Hepatocyte (in vitro differentiated cells): ENCODE data around the gene CLCN7. TPM values are rescaled to one million over a fixed set of nuclear protein-coding genes. Genes with fewer than 3 reads are reported as not detected.

Experiments used
- DNase-seq: peaks from one replicate; pipeline ENCODE4 v3.0.0-alpha.2; 2016; ENCODE audit warnings: low spot score
- H2AFZ ChIP-seq: fragments of 200-600 bp; sonication (generic); 2 replicates; pipeline ENCODE4 v1.6.0; 2016; ENCODE audit warnings: antibody characterized with exemption, mild to moderate bottlenecking
- H3K27ac ChIP-seq: fragments of 200-600 bp; sonication (generic); 2 replicates; pipeline ENCODE4 v1.5.1; 2016; ENCODE audit warnings: mild to moderate bottlenecking
- H3K27me3 ChIP-seq: fragments of 200-600 bp; sonication (generic); 2 replicates; pipeline ENCODE4 v1.6.1; 2016
- H3K36me3 ChIP-seq: fragments of 200-600 bp; sonication (generic); replicated peaks from 2 replicates; pipeline ENCODE4 v1.5.1; 2016; ENCODE audit warnings: low read depth; ENCODE audit not compliant: insufficient read depth
- H3K4me1 ChIP-seq: fragments of 200-600 bp; sonication (generic); 2 replicates; pipeline ENCODE4 v1.5.1; 2016; ENCODE audit warnings: mild to moderate bottlenecking, moderate library complexity; ENCODE audit not compliant: insufficient read depth
- H3K4me2 ChIP-seq: fragments of 200-600 bp; sonication (generic); 2 replicates; pipeline ENCODE4 v1.6.0; 2016
- H3K4me3 ChIP-seq: fragments of 200-600 bp; sonication (generic); 2 replicates; pipeline ENCODE4 v1.5.1; 2016; ENCODE audit warnings: mild to moderate bottlenecking
- H3K79me2 ChIP-seq: fragments of 200-600 bp; sonication (generic); 2 replicates; pipeline ENCODE4 v1.6.0; 2017; ENCODE audit warnings: mild to moderate bottlenecking
- H3K9me2 ChIP-seq: fragments of 200-600 bp; sonication (generic); replicated peaks from 2 replicates; pipeline ENCODE4 v1.6.0; 2017; ENCODE audit warnings: mild to moderate bottlenecking; ENCODE audit not compliant: insufficient read depth
- H3K9me3 ChIP-seq: fragments of 200-600 bp; sonication (generic); 2 replicates; pipeline ENCODE4 v1.5.1; 2016; ENCODE audit warnings: low read depth, mild to moderate bottlenecking
- H4K20me1 ChIP-seq: fragments of 200-600 bp; sonication (generic); 2 replicates; pipeline ENCODE4 v1.6.0; 2016; ENCODE audit warnings: mild to moderate bottlenecking; ENCODE audit not compliant: insufficient read depth, poor library complexity, severe bottlenecking
- EZH2 ChIP-seq: fragments of 200-600 bp; sonication (generic); IDR thresholded peaks from 2 replicates; pipeline ENCODE4 v1.6.1; 2016; ENCODE audit warnings: antibody characterized with exemption, mild to moderate bottlenecking, borderline replicate concordance
- EZH2phosphoT487 ChIP-seq: fragments of 200-600 bp; sonication (generic); IDR thresholded peaks from one replicate; pipeline ENCODE4 v1.6.1; 2018; ENCODE audit warnings: antibody characterized with exemption, mild to moderate bottlenecking, low read depth, moderate library complexity; ENCODE audit not compliant: unreplicated experiment, severe bottlenecking
- WGBS: methylation state at CpG from one replicate; pipeline ENCODE4 v1.1.6; 2016; ENCODE audit warnings: low lambda C conversion rate; ENCODE audit errors: missing lambda C conversion rate; 5-methylcytosine and 5-hydroxymethylcytosine counted together
- polyA plus RNA-seq: library from polyadenylated mRNA; unstranded; fragments of >200 nt; fragmentation: Nextera tagmentation; extraction: Ambion mirVana; gene quantifications from 2 replicates; pipeline ENCODE4 v1.2.1, GENCODE V29; 2016
- total RNA-seq: library from RNA; depleted of rRNA; stranded (reverse); fragments of >200 nt; gene quantifications from 2 replicates; pipeline ENCODE4 v1.2.3, GENCODE V29; 2014
- TF ChIP-seq, protein P1 (sequence below): fragments of 200-600 bp; sonication (generic); IDR thresholded peaks from 2 replicates; pipeline ENCODE4 v1.5.1; 2016; ENCODE audit warnings: antibody characterized with exemption, mild to moderate bottlenecking; ENCODE audit not compliant: poor library complexity

CLCN7 gene
- total and polyA plus RNA-seq, 2 experiments from 2014 or later = 56.3 to 107 TPM

DNA sequence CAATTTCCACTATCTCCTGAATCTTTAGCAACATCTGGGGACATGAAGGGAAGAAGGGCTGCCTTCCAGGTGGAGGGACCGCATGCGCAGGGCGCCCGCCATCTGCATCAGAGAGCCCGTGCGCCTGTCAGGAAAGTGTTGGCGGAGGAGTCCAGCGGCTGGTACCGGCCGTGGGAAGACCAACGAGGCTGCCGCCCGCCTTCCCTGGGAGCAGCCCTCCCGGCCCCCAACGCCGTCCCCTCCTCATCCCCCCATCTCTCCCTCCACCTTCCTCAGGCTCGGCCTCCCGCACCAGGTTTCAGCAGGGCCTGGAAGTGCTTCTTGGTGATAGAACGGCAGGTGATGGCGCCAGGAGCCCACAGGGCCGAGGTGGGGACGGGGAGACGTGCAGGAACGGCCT is 8.8 kb downstream of the CLCN7 start:
- peaks cover 56% of the 10 kb centered on the region for H3K79me2 ChIP-seq
- H3K9me2 ChIP-seq = no peaks in the 10 kb centered on the region
- H2AFZ ChIP-seq = no peak overlapping the region
- H3K27me3 ChIP-seq = no peaks in the 10 kb centered on the region
- H3K27ac ChIP-seq = no peak overlapping the region
- 93% methylated on average over 20 of the region's 24 CpGs for WGBS
- no peaks in the 10 kb centered on the region for H3K36me3 ChIP-seq
- H3K4me2 ChIP-seq = no peak overlapping the region
- H3K4me1 ChIP-seq = no peaks in the 10 kb centered on the region
- DNase-seq = no peak
- no peak for TF ChIP-seq EZH2
- no peak for TF ChIP-seq EZH2phosphoT487
- TF ChIP-seq, protein P1, sequence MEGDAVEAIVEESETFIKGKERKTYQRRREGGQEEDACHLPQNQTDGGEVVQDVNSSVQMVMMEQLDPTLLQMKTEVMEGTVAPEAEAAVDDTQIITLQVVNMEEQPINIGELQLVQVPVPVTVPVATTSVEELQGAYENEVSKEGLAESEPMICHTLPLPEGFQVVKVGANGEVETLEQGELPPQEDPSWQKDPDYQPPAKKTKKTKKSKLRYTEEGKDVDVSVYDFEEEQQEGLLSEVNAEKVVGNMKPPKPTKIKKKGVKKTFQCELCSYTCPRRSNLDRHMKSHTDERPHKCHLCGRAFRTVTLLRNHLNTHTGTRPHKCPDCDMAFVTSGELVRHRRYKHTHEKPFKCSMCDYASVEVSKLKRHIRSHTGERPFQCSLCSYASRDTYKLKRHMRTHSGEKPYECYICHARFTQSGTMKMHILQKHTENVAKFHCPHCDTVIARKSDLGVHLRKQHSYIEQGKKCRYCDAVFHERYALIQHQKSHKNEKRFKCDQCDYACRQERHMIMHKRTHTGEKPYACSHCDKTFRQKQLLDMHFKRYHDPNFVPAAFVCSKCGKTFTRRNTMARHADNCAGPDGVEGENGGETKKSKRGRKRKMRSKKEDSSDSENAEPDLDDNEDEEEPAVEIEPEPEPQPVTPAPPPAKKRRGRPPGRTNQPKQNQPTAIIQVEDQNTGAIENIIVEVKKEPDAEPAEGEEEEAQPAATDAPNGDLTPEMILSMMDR = no peak
- no peaks in the 10 kb centered on the region for H3K9me3 ChIP-seq
- H4K20me1 ChIP-seq = peaks cover 14% of the 10 kb centered on the region
- no peak overlapping the region for H3K4me3 ChIP-seq

DNA sequence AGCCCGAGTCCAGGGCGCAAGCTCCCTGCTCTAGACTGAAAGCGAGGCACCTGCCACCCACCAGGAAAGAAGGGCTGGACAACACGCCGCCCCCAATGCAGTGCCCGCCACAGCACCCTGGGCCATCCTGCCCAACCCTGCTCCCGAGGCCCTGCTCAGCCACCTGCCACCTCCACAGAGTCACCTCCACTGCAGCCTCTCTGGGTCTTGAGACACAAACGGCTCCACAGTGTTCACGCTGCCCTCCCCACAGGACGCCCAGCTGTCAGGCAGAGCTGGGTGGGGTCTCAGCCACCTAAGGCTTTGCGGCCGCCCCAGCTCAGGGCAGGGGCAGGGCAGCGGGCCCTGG is 9.3 kb downstream of the CLCN7 start:
- no peaks in the 10 kb centered on the region for H3K4me1 ChIP-seq
- no peak overlapping the region for H3K4me2 ChIP-seq
- H3K79me2 ChIP-seq = peaks cover 51% of the 10 kb centered on the region
- H3K36me3 ChIP-seq = no peaks in the 10 kb centered on the region
- TF ChIP-seq EZH2phosphoT487 (no peak), EZH2 (no peak)
- TF ChIP-seq, protein P1 = no peak
- no peak for DNase-seq
- peaks cover 12% of the 10 kb centered on the region for H4K20me1 ChIP-seq
- H3K9me2 ChIP-seq = no peaks in the 10 kb centered on the region
- no peaks in the 10 kb centered on the region for H3K27me3 ChIP-seq
- H3K4me3 ChIP-seq = no peak overlapping the region
- H3K9me3 ChIP-seq = no peaks in the 10 kb centered on the region
- H2AFZ ChIP-seq = no peak overlapping the region
- WGBS = 94% methylated on average over 13 of the region's 13 CpGs
- no peak overlapping the region for H3K27ac ChIP-seq

DNA sequence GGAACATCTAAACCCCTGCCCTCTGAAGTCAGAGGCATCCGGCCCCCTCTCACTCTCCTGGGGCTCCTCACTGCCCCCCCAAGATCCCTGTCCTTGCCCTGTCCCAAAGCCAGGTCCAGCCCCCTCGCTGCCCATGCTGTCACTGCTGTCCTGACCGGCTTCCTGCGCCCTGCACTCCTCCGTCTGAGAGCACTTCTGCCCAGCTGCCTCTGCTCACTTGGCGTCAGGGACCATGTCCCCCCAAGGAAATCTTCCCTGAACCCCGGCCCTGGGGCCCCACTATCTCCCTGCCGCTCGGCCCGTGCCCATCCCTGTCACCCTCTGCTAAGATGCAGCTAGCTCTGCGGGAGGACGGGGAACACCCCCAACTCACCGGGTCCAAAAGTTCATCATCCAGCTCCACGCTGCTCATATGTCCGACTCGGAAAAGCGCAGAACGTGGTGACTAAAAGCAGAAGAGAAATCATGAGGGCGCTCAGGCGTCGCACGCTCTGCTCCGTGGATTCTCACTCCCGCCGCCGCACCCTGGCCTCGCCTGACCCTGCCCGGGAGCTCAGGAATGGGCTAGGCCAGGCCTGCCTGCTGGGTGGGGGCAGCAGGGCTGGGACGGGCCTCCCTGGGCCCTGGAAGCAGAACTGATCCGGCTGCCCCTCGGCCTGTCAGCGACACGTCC is 9.8 kb downstream of the CLCN7 start:
- no peak for DNase-seq
- Histone ChIP-seq H3K9me2 (no peaks in the 10 kb centered on the region), H2AFZ (no peak overlapping the region), H3K4me1 (no peaks in the 10 kb centered on the region), H3K4me2 (no peak overlapping the region), H3K27me3 (no peaks in the 10 kb centered on the region), H3K79me2 (peaks cover 45% of the 10 kb centered on the region), H3K4me3 (no peak overlapping the region), H3K27ac (no peak overlapping the region), H4K20me1 (peaks cover 12% of the 10 kb centered on the region), H3K9me3 (no peaks in the 10 kb centered on the region), H3K36me3 (no peaks in the 10 kb centered on the region)
- TF ChIP-seq EZH2phosphoT487 (no peak), EZH2 (no peak)
- TF ChIP-seq, protein P1 = no peak
- WGBS = 94% methylated on average over 33 of the region's 33 CpGs
